ENCODE measurements around the gene APEH. TPM values are rescaled to one million over a fixed set of nuclear protein-coding genes. Genes with fewer than 3 reads are reported as not detected.
"Not testable (repeated sequence)": the region's sequence is repeated elsewhere in the genome, so short reads cannot be mapped to it uniquely, and the experiment has no call there.

APEH gene
- polyA plus RNA-seq, 1 donor from 2014 or later, result 98.4 TPM

DNA sequence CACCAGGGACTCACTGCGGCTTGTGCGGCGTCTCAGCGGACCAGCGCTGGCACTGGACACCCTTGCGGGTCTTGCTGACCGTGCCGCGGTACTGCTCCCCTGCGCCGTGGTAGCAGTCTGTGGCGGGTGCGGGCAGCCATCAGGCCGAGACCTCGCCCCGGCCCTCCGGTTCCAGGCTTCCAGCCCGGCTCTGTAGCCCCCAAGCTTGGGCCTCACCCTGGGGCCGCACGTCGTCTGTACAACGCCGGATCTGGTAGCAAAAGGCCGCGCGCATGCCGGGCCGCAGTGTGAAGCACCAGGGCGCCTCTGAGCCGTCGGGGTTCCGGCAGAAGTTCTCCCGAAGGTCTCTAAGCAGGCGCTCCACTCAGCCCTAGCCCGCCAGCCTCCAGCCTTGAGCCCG, 11.7 kb downstream of the APEH start:
- H3K27me3 ChIP-seq (ENCODE audit: insufficient read depth, low read depth, low read length); H3K27ac ChIP-seq (ENCODE audit: low read length); H3K36me3 ChIP-seq (ENCODE audit: insufficient read depth, low read length); H3K4me3 ChIP-seq (ENCODE audit: low read length); H3K9me3 ChIP-seq (ENCODE audit: low read length); H4K20me1 ChIP-seq (ENCODE audit: insufficient read depth); H3K9ac ChIP-seq (ENCODE audit: low read length); H3K4me2 ChIP-seq (ENCODE audit: low read length); H2AFZ ChIP-seq (ENCODE audit: low read depth, low read length); H3F3A ChIP-seq (ENCODE audit: insufficient read depth, low read length, poor library complexity, severe bottlenecking); H3K9me2 ChIP-seq (ENCODE audit: insufficient read depth, low read length); H3K79me2 ChIP-seq (replicated peaks; ENCODE audit: insufficient read depth, low read length): not testable (repeated sequence)

DNA sequence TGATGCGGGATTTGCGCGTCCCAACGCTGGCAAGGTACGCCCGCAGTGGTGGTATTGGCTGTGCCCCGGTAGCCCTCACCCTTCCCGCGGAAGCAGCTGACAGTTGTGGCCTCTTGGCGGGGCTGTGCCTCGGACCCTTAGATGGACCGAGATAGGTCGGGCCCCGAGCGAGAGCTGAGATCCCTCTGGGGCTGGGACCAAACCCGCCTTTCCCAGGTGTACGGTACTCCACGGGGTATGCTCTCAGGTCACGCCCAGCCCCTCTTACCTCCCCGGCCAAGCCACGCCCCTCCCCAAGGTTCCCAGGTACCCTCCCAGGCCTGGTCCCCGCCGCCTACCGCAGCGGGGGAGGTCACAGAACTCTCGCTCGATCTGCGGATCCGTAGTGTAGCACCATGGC, 12.2 kb downstream of the APEH start:
- H3K9me3 ChIP-seq (ENCODE audit: low read length); H2AFZ ChIP-seq (ENCODE audit: low read depth, low read length); H3F3A ChIP-seq (ENCODE audit: insufficient read depth, low read length, poor library complexity, severe bottlenecking); H4K20me1 ChIP-seq (ENCODE audit: insufficient read depth); H3K4me2 ChIP-seq (ENCODE audit: low read length); H3K79me2 ChIP-seq (replicated peaks; ENCODE audit: insufficient read depth, low read length); H3K27ac ChIP-seq (ENCODE audit: low read length); H3K36me3 ChIP-seq (ENCODE audit: insufficient read depth, low read length); H3K27me3 ChIP-seq (ENCODE audit: insufficient read depth, low read depth, low read length); H3K4me3 ChIP-seq (ENCODE audit: low read length); H3K9me2 ChIP-seq (ENCODE audit: insufficient read depth, low read length); H3K9ac ChIP-seq (ENCODE audit: low read length): not testable (repeated sequence)

DNA sequence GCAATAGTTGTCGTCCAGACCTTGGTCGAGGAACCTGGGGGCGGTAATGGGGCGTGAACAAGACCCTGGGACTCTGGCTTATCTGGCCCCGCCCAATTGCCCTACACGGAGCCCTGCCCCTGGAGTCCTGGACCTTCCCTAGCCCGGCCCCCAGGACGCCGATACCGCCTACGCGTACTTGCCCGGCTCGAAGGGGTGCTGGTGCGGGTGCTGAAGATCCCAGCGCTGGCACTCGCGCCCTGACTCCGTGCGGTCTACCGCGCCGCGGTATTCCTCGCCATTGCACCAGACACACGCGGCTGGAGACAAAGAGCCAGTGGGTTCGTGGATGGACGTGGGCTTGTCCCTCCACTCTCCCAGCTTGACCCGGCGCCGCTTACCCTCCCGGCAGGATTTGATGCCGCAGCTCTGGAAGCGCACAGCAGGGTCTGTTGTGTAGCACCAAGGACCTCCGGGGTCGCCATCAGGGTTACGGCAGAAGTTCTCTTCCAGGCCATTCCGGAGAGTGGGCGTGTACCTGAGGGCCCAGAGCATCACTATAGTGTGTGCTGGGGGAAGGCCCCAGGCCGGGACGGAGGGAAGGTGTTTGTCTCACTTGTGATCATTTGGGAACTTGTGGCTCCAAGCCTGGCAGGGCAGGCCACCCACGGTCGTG, 12.7 kb downstream of the APEH start:
- not testable (repeated sequence) for H3F3A ChIP-seq (ENCODE audit: insufficient read depth, low read length, poor library complexity, severe bottlenecking); H3K4me3 ChIP-seq (ENCODE audit: low read length); H3K9ac ChIP-seq (ENCODE audit: low read length); H3K79me2 ChIP-seq (replicated peaks; ENCODE audit: insufficient read depth, low read length); H4K20me1 ChIP-seq (ENCODE audit: insufficient read depth); H3K36me3 ChIP-seq (ENCODE audit: insufficient read depth, low read length); H3K27me3 ChIP-seq (ENCODE audit: insufficient read depth, low read depth, low read length); H2AFZ ChIP-seq (ENCODE audit: low read depth, low read length); H3K9me3 ChIP-seq (ENCODE audit: low read length); H3K27ac ChIP-seq (ENCODE audit: low read length); H3K9me2 ChIP-seq (ENCODE audit: insufficient read depth, low read length); H3K4me2 ChIP-seq (ENCODE audit: low read length)

DNA sequence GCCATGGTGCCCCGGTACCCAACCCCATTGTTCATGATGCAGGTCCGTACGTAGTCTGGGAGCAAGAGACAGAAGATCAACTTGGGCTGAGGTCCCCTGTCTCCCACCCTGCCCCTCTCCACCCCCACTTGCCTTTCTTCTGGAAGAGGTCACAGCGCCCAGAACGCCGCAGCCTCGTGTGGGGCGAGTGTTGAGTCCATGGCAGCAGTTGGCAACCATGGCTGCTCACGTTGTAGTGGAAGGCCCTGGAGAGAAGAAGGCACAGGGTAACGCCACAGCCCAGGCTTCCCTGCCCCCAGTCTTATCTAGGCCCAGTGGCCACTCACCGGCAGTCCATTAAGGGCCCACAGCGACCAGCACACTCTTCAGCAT, 13.3 kb downstream of the APEH start:
- not testable (repeated sequence) for H3K4me2 ChIP-seq (ENCODE audit: low read length); H3K9me3 ChIP-seq (ENCODE audit: low read length); H3K27me3 ChIP-seq (ENCODE audit: insufficient read depth, low read depth, low read length); H3K36me3 ChIP-seq (ENCODE audit: insufficient read depth, low read length); H3K27ac ChIP-seq (ENCODE audit: low read length); H4K20me1 ChIP-seq (ENCODE audit: insufficient read depth); H3K9ac ChIP-seq (ENCODE audit: low read length); H3F3A ChIP-seq (ENCODE audit: insufficient read depth, low read length, poor library complexity, severe bottlenecking); H2AFZ ChIP-seq (ENCODE audit: low read depth, low read length); H3K4me3 ChIP-seq (ENCODE audit: low read length); H3K9me2 ChIP-seq (ENCODE audit: insufficient read depth, low read length); H3K79me2 ChIP-seq (replicated peaks; ENCODE audit: insufficient read depth, low read length)

DNA sequence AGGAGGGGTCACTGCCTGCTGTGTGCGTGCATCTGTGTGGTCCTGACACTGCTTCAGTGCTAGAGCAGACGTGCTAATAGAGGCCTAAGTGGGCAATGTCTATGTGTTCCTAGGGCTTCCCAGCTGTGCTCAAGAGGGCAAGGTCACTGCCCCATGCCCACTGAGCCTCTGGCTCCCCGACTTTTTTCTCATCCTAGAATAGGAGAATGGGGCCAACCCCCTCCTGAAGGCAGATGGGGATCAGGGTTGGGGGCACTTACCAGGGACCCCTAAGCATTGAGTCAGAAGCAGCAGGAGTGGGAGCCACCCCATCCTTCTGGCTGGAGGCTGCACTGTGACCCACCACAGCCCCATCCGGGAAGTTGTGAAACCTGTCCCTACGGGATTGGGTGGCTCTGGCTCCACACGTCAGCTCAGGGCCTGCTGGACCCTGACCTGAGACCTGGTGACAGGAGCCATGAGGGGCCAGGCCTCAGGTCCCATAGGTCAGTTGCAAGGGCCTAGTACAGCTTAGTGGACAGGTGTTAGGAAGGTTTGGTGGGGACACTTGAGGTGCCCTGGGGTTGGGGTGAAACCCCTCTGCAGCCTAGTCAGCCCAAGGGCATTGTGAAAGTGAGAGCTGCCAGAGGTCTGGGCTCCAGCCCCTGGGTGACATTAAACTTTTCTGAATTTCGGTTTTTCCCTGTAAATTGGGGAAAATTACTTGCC, 14.3 kb downstream of the APEH start:
- not testable (repeated sequence) for H3K9me2 ChIP-seq (ENCODE audit: insufficient read depth, low read length); H3K36me3 ChIP-seq (ENCODE audit: insufficient read depth, low read length); H3K9me3 ChIP-seq (ENCODE audit: low read length); H3F3A ChIP-seq (ENCODE audit: insufficient read depth, low read length, poor library complexity, severe bottlenecking); H4K20me1 ChIP-seq (ENCODE audit: insufficient read depth); H3K79me2 ChIP-seq (replicated peaks; ENCODE audit: insufficient read depth, low read length); H3K27me3 ChIP-seq (ENCODE audit: insufficient read depth, low read depth, low read length)
- peak overlapping the region; percentile 86 for H3K4me3 ChIP-seq (ENCODE audit: low read length)
- H3K4me2 ChIP-seq (ENCODE audit: low read length), result peak overlapping the region; percentile 82
- H3K9ac ChIP-seq (ENCODE audit: low read length), result peak overlapping the region; percentile 78
- H2AFZ ChIP-seq (ENCODE audit: low read depth, low read length), result peak overlapping the region; percentile 89
- peak overlapping the region; percentile 79 for H3K27ac ChIP-seq (ENCODE audit: low read length)

Data from neural cell (in vitro differentiated cells).